ENCODE results near the gene TNFRSF9.

DNA sequence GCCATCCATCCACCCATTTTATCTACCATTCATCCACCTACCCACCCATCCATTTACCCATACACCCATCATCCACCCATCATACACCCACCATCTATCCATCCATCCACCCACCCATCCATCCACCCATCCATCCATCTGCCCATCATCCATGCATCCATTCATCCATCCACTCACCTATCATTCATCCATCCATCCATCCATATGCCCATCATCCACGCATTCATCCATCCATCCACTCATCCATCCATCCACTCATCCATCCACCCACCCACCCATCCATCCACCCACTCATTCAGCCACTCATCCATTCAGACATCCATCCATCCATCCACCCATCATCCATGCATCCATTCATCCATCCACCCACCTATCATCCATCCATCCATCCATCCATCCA lies 55.9 kb downstream of the TNFRSF9 start:
- TF ChIP-seq CTCF (IDR thresholded peaks at IDR 0.05 in 4 of 5, conservative IDR thresholded peaks at IDR 0.05 in 1 of 5) = no peak
- no peak for TF ChIP-seq POLR2A (IDR thresholded peaks at IDR 0.05)
